K562 (cell line): ENCODE measurements around the gene DBF4B. TPM values are rescaled to one million over a fixed set of nuclear protein-coding genes. Genes with fewer than 3 reads are reported as not detected.

Experiments used
- ARID1B ChIP-seq: fragments of 450-650 bp; IDR thresholded peaks from 2 replicates; pipeline ENCODE4 v1.6.1; 2016; ENCODE audit warnings: antibody characterized with exemption, mild to moderate bottlenecking, inconsistent platforms
- ARNT ChIP-seq, 2 experiments: fragments of 450-650 bp; IDR thresholded peaks; 2 replicates each; pipeline ENCODE4 v1.6.1; 2016; ENCODE audit warnings: mild to moderate bottlenecking in 1 of 2
- BHLHE40 ChIP-seq: IDR thresholded peaks from 2 replicates; pipeline ENCODE4 v1.6.1; 2011; ENCODE audit warnings: low read length, improper control_type of control experiment
- CTBP1 ChIP-seq: fragments of 450-650 bp; IDR thresholded peaks from 2 replicates; pipeline ENCODE4 v1.6.1; 2016; ENCODE audit warnings: borderline replicate concordance
- HDAC6 ChIP-seq: IDR thresholded peaks from 2 replicates; pipeline ENCODE4 v1.6.1; 2012; ENCODE audit warnings: low read depth, mild to moderate bottlenecking, control low read depth, inconsistent platforms, low read length, moderate library complexity
- KDM2B ChIP-seq: fragments of 250-450 bp; sonication (Bioruptor Pico); IDR thresholded peaks from 2 replicates; pipeline ENCODE4 v1.8.0; 2021; ENCODE audit warnings: mild to moderate bottlenecking, moderate library complexity
- LCOR ChIP-seq: sonication (generic); formaldehyde crosslinking; IDR thresholded peaks from 2 replicates; pipeline ENCODE4 v1.8.0; 2022; ENCODE audit warnings: mild to moderate bottlenecking, missing genetic modification reagents
- MCM2 ChIP-seq: fragments of 450-650 bp; IDR thresholded peaks from 2 replicates; pipeline ENCODE4 v1.6.1; 2017; ENCODE audit warnings: low read depth, mild to moderate bottlenecking
- NCOA1 ChIP-seq: fragments of 450-650 bp; IDR thresholded peaks from 2 replicates; pipeline ENCODE4 v1.6.1; 2016; ENCODE audit warnings: low read depth
- PCBP1 ChIP-seq: fragments of 200-400 bp; formaldehyde crosslinking; IDR thresholded peaks from 2 replicates; pipeline ENCODE4 v1.6.1; 2018; ENCODE audit warnings: mild to moderate bottlenecking, low read depth, low read length; ENCODE audit not compliant: poor library complexity, severe bottlenecking
- PKNOX1 ChIP-seq: fragments of 450-650 bp; IDR thresholded peaks from 2 replicates; pipeline ENCODE4 v1.6.1; 2016
- RBM15 ChIP-seq: fragments of 200-400 bp; formaldehyde crosslinking; IDR thresholded peaks from 2 replicates; pipeline ENCODE4 v1.6.1; 2018; ENCODE audit warnings: mild to moderate bottlenecking, low read length, moderate library complexity; ENCODE audit not compliant: insufficient read depth
- SMAD1 ChIP-seq: fragments of 150-350 bp; IDR thresholded peaks from 2 replicates; pipeline ENCODE4 v1.6.1; 2014; ENCODE audit warnings: low read length, low read depth; ENCODE audit not compliant: partially characterized antibody
- SMARCE1 ChIP-seq: fragments of 450-650 bp; IDR thresholded peaks from 2 replicates; pipeline ENCODE4 v1.7.1; 2016; ENCODE audit warnings: mild to moderate bottlenecking
- SPI1 ChIP-seq: IDR thresholded peaks from 2 replicates; pipeline ENCODE4 v1.6.1; 2011; ENCODE audit warnings: low read depth, low read length, control low read depth, borderline replicate concordance
- SREBF2 ChIP-seq: sonication (generic); formaldehyde crosslinking; IDR thresholded peaks from 2 replicates; pipeline ENCODE4 v1.4.0; 2020; ENCODE audit warnings: mild to moderate bottlenecking, missing genetic modification reagents
- TEAD2 ChIP-seq: fragments of 450-650 bp; IDR thresholded peaks from 2 replicates; pipeline ENCODE4 v1.6.1; 2016; ENCODE audit warnings: missing genetic modification characterization, control low read depth, missing compliant biosample characterization
- TOE1 ChIP-seq, 2 experiments: fragments of 450-650 bp in 1 of 2; sonication (generic) in 1 of 2; formaldehyde crosslinking in 1 of 2; IDR thresholded peaks; 2 replicates each; pipeline versions ENCODE4 v1.7.1 to v1.8.0; 2016 to 2022; ENCODE audit warnings: borderline replicate concordance in 2 of 2, mild to moderate bottlenecking in 2 of 2, antibody characterized with exemption in 1 of 2, inconsistent platforms in 1 of 2, low read depth in 1 of 2, missing genetic modification reagents in 1 of 2, moderate library complexity in 1 of 2
- ZBED1 ChIP-seq: IDR thresholded peaks from 2 replicates; pipeline ENCODE4 v1.6.1; 2014
- ZKSCAN3 ChIP-seq: fragments of 250-450 bp; sonication (Bioruptor Pico); IDR thresholded peaks from 2 replicates; pipeline ENCODE4 v1.4.0; 2020
- ZNF121 ChIP-seq: sonication (generic); formaldehyde crosslinking; conservative IDR thresholded peaks from 2 replicates; pipeline ENCODE4 v1.8.0; 2022; ENCODE audit warnings: missing genetic modification reagents
- ZNF165 ChIP-seq: fragments of 250-450 bp; sonication (Bioruptor Pico); IDR thresholded peaks from 2 replicates; pipeline ENCODE4 v1.4.0; 2020; ENCODE audit warnings: borderline replicate concordance
- ZNF57 ChIP-seq: fragments of 450-650 bp; formaldehyde crosslinking; IDR thresholded peaks from 2 replicates; pipeline ENCODE4 v1.4.0; 2020; ENCODE audit warnings: mild to moderate bottlenecking, moderate library complexity
- ZSCAN32 ChIP-seq: fragments of 450-650 bp; formaldehyde crosslinking; IDR thresholded peaks from 2 replicates; pipeline ENCODE4 v1.4.0; 2020; ENCODE audit warnings: mild to moderate bottlenecking, moderate library complexity
- polyA plus RNA-seq, 8 experiments: library from polyadenylated mRNA; depleted of rRNA in 4 of 8; stranded (reverse) in 5 of 8; unstranded in 3 of 8; fragments of >200 nt; fragmentation: Nextera tagmentation in 2 of 8; fragmentation: Illumina TruSeq in 1 of 8; extraction: Ambion mirVana in 2 of 8; extraction: Trizol in 1 of 8; gene quantifications; 2 replicates each; pipeline versions ENCODE4 v1.2.1 to v1.2.3, GENCODE V29; 2011 to 2014; ENCODE audit warnings: inconsistent platforms in 1 of 8, missing spikeins in 1 of 8
- total RNA-seq, 7 experiments: library from RNA; depleted of rRNA in 6 of 7; stranded (reverse); fragments of >200 nt in 6 of 7; fragmentation: Illumina TruSeq in 2 of 7; extraction: Trizol in 2 of 7; gene quantifications; 2 replicates each; pipeline versions ENCODE4 v1.2.1 to v1.2.3, GENCODE V29; 2011 to 2021; ENCODE audit warnings: low replicate concordance in 1 of 7
- TF ChIP-seq, protein P1 (sequence below): fragments of 450-650 bp; formaldehyde crosslinking; conservative IDR thresholded peaks from 2 replicates; pipeline ENCODE4 v1.4.0; 2022; ENCODE audit warnings: mild to moderate bottlenecking, missing genetic modification characterization
- TF ChIP-seq, protein P2 (sequence below), 2 experiments: fragments of 200-800 bp in 1 of 2; sonication (Bioruptor generic) in 1 of 2; sonication (generic) in 1 of 2; formaldehyde crosslinking in 1 of 2; IDR thresholded peaks in 1 of 2; conservative IDR thresholded peaks in 1 of 2; 2 replicates each; pipeline versions ENCODE4 v1.5.0 to v1.6.1; 2016 to 2020; ENCODE audit warnings: missing compliant biosample characterization in 1 of 2, missing genetic modification characterization in 1 of 2, missing genetic modification reagents in 1 of 2

DBF4B gene
- total and polyA plus RNA-seq, 9 of the 15 experiments (the other 6 are each of a cell fraction or from before 2014, with no cell fraction given): 2.5 to 26.9 (median 14.6) TPM

DNA sequence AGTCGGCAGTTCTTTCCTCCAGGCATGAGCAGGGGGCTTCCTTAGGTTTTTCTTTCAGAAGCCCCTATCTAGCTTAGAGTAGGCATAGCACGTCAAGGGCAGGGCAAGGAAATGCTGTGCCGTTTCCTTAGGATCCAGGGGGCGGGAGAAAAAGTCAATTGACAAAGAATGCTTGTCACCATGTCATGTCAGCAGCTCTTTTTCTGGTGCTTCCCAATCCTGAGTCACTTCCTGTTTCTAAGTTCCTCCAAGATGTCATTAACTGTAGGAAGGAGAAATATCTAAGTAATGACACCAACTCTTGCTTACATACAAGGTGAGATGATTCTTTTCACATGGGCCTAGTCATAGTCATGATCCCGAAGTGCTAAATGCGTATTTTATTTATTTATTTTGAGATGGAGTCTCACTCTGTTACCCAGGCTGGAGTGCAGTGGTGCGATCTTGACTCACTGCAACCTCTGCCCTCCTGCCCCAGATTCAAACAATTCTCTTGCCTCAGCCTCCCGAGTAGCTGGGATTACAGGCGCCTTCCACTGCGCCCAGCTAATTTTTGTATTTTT is 86.5 kb downstream of the DBF4B start (continued):
- TF ChIP-seq ZNF165 (no peak), HDAC6 (no peak), PCBP1 (no peak), ZNF57 (CRISPR knock-in tag) (no peak), LCOR (no peak), CTBP1 (no peak), SMAD1 (no peak), PKNOX1 (peak; percentile 75), TOE1 (IDR thresholded peaks at IDR 0.05; ENCODE audit: borderline replicate concordance) (no peak), TOE1 (CRISPR knock-in tag; IDR thresholded peaks at IDR 0.05; ENCODE audit: borderline replicate concordance, low read depth) (no peak), ZBED1 (no peak), BHLHE40 (no peak), ARNT (IDR thresholded peaks at IDR 0.05) (no peak), SPI1 (peak; percentile 94), ZSCAN32 (no peak), SMARCE1 (0 out of 2 replicates have a peak, but pooled peaks have one; percentile 34), NCOA1 (peak; percentile 46; the same call in 1 of the 2 replicates), ZNF121 (no peak), KDM2B (CRISPR knock-in tag) (no peak), ZKSCAN3 (CRISPR knock-in tag) (no peak), MCM2 (no peak), ARID1B (0 out of 2 replicates have a peak, but pooled peaks have one; percentile 27), TEAD2 (no peak), RBM15 (no peak), SREBF2 (no peak)
- TF ChIP-seq, protein P1, sequence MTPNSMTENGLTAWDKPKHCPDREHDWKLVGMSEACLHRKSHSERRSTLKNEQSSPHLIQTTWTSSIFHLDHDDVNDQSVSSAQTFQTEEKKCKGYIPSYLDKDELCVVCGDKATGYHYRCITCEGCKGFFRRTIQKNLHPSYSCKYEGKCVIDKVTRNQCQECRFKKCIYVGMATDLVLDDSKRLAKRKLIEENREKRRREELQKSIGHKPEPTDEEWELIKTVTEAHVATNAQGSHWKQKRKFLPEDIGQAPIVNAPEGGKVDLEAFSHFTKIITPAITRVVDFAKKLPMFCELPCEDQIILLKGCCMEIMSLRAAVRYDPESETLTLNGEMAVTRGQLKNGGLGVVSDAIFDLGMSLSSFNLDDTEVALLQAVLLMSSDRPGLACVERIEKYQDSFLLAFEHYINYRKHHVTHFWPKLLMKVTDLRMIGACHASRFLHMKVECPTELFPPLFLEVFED (CRISPR knock-in tag): no peak
- TF ChIP-seq, protein P2, sequence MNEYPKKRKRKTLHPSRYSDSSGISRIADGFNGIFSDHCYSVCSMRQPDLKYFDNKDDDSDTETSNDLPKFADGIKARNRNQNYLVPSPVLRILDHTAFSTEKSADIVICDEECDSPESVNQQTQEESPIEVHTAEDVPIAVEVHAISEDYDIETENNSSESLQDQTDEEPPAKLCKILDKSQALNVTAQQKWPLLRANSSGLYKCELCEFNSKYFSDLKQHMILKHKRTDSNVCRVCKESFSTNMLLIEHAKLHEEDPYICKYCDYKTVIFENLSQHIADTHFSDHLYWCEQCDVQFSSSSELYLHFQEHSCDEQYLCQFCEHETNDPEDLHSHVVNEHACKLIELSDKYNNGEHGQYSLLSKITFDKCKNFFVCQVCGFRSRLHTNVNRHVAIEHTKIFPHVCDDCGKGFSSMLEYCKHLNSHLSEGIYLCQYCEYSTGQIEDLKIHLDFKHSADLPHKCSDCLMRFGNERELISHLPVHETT (CRISPR knock-in tag; conservative IDR thresholded peaks at IDR 0.05 in 1 of 2, IDR thresholded peaks at IDR 0.05 in 1 of 2): no peak
